SIG-M5 (cell line): ENCODE data around the gene CLN3.
"Not testable (repeated sequence)": the region's sequence is repeated elsewhere in the genome, so short reads cannot be mapped to it uniquely, and the experiment has no call there.

Experiments
- DNase-seq: peaks from one replicate; lab custom pipeline; 2025; lab: John Stamatoyannopoulos, UW

CLN3 gene

GRCh38 chr16:28494121-28494851 is 2.4 kb upstream of the CLN3 start, which contains the start of gene APOBR:
Gene APOBR (plus strand): TSS chr16:28494643. CDS start chr16:28494682, 39 bp downstream.
- peak; percentile 90 for DNase-seq

- DNase-seq, result no peak
Measured at GRCh38 chr16:28492511-28492910, 637 bp upstream of the CLN3 start.

GRCh38 chr16:28491230-28491969 is 474 bp downstream of the CLN3 start:
- DNase-seq, result peak; percentile 4

DNA sequence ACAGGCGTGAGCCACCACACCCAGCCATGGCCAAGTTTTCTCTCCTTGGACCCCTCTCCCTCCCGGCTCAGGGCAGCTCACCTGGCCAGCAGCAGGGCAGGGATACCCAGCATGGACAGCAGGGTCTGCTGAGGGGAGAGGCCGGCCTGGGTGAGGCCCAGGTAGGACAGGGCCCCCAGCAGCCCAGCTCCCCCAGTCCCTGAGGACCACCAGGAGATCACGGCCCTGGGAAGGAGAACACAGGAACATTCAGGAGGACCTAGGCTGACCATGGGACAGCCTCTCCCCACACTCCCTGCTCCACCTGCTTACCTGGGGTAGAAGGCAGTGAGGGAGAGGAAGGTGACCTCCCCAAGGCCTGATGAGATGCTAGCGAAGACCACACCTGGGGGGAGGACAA is 5.6 kb downstream of the CLN3 start:
- DNase-seq, result no peak

GRCh38 chr16:28483361-28483760 is 8.5 kb downstream of the CLN3 start:
- not testable (repeated sequence) for DNase-seq

DNA sequence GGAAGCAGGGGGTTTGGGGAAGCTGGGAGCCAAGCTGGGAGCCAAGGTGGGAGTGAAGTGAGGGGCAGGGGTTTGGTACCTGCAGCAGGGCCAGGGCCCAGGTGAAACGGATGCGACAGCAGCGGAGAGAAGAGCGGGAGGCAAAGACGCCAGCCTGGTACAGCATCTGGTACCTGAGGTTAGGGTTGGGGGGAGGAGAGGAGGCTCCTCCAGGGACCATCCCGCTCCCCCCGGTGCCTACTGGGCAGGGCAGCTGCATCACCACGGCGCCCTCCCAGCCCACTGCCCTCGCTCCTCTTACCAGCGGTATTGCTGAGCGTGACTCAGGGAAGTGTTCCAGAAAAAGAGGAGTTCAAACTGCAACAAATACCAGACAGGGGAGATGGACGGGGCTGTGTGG is 9.8 kb downstream of the CLN3 start:
- no peak for DNase-seq

DNA sequence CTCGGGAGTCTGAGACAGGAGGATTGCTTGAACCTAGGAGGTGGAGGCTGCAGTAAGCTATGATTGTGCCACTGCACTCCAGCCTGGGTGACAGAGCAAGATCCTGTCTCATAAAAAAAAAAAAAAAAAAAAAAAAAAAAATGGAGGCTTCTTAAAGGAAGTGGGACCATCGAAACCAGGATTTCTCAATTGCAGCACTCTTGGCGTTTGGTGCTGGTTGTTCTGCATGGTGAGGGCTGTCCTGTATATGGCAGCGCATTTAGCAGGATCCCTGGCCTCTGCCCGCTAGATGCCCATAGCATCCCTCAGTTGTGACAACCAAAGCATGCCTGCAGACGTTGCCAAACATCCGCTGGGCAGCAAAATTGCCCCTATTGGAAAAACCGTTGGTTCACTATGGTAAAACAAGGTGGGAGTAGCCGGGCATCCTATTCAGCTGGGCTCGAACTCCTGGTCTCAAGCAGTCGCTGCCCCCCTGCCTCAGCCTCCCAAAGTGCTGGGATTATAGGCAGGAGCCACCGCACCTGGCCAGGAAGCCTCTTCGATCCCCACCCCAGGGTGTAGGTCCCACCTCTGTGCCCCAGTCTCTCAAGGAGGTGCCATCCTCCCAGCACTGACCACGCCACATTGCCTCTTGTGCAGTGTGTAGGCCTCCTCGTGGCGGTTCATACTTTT is 13.2 kb downstream of the CLN3 start:
- peak; percentile 20 for DNase-seq

DNA sequence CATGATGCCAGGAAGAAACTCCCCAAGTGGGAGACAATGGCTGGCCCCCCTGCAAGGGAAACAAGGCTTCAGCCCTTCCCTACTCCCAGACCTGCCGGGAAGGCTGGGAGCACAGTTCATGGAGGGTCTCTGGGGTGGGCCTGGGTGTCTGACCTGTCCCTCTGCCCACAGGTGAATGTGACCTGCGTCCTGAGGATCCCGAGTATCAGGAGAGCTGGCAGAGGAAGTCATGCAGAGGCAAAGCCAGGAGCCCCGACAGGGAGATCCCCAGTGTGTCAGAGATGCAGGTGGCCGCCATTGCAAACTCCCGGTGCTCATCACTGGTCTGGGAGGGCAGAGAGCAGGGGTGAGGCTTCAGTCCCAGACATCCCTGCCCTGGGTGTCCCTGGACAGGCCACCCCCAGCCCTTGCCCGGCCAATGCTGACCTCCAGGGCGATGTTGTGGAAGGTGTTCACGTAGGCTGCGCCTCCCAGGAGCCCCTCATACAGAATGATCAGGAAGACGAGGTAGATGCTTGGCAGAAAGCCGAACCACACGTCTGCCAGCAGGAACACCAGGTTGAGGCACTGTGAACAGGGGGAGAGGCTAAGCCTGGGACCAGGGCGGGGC is 14.5 kb downstream of the CLN3 start:
- DNase-seq, result no peak

- no peak for DNase-seq
Measured at GRCh38 chr16:28475221-28475620, 16.7 kb downstream of the CLN3 start.

GRCh38 chr16:28473714-28474265 is 18.1 kb downstream of the CLN3 start:
- no peak for DNase-seq

- not testable (repeated sequence) for DNase-seq
Measured at GRCh38 chr16:28447081-28447480, 44.8 kb downstream of the CLN3 start.

DNA sequence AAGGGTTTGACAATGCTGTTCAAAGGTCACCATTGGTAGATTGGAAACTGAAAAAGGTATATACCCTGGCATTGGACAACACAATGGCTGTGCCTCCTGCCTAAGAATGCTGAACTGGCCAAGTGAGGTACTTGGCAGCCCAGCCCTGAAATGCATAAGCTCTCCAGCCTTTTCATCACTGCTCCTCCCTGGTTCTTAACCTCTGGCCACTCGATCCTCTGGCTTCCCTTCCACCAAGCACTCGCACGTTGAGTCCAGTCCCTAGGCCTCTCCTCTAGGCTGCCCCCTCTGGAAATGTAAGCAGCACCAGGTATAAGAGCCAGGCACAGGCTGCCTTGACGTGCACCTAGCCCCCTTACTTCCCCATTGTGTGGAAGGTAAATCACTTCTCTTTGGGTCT is 45.5 kb downstream of the CLN3 start:
- DNase-seq, result not testable (repeated sequence)

- DNase-seq, result not testable (repeated sequence)
Measured at GRCh38 chr16:28443943-28444342, 47.9 kb downstream of the CLN3 start.

GRCh38 chr16:28438899-28439298 is 53.0 kb downstream of the CLN3 start:
- DNase-seq, result not testable (repeated sequence)

GRCh38 chr16:28435340-28435739 is 56.5 kb downstream of the CLN3 start:
- not testable (repeated sequence) for DNase-seq
